Measurements from ENCODE around the gene BPTF. TPM values are rescaled to one million over a fixed set of nuclear protein-coding genes. Genes with fewer than 3 reads are reported as not detected.
A peak's percentile ranks its signal among the peaks of the same experiment; 100 is the strongest.
"Not testable (repeated sequence)": the region's sequence is repeated elsewhere in the genome, so short reads cannot be mapped to it uniquely, and the experiment has no call there.

Gene BPTF
- polyA plus RNA-seq, 3 donors, result 122 to 127 (median 123) TPM

GRCh38 chr17:67855504-67856324, 30.4 kb downstream of the BPTF start:
- no peak for DNase-seq (ENCODE audit: extremely low read depth in 1 of 11, low read depth in 9 of 11, low spot score in 4 of 11)

- not testable (repeated sequence) for DNase-seq (ENCODE audit: extremely low read depth in 1 of 11, low read depth in 9 of 11, low spot score in 4 of 11)
Observed at GRCh38 chr17:67856402-67856801, 31.1 kb downstream of the BPTF start.

DNA sequence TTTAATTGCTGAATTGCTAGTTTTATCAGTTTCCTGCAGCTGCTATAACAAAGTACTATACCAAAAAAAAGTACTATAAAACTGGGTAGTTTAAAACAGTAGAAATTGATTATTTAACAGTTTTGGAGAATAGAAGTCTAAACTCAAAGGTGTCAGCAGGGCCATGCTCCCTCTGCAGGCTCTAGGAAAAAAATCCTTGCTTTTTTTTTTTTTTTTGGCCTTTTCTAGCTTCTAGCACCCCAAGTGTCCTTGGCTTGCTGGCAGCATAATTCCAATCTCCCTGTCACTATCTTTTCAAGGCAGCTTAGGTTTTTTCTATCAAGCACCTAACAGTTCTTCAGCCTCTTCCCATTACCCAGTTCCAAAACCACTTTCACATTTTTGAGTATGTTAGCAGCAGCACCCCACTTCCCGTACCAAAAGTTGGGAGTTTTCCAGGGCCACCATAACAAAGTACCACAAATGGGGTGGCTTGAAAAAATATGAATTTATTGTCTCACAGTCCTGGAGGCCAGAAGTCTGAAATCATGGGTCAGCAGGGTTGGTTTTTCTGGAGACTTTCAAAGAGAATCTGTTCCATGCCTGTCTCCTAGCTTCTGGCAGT, 37.4 kb downstream of the BPTF start:
- DNase-seq (ENCODE audit: extremely low read depth in 1 of 11, low read depth in 9 of 11, low spot score in 4 of 11), result no peak

DNA sequence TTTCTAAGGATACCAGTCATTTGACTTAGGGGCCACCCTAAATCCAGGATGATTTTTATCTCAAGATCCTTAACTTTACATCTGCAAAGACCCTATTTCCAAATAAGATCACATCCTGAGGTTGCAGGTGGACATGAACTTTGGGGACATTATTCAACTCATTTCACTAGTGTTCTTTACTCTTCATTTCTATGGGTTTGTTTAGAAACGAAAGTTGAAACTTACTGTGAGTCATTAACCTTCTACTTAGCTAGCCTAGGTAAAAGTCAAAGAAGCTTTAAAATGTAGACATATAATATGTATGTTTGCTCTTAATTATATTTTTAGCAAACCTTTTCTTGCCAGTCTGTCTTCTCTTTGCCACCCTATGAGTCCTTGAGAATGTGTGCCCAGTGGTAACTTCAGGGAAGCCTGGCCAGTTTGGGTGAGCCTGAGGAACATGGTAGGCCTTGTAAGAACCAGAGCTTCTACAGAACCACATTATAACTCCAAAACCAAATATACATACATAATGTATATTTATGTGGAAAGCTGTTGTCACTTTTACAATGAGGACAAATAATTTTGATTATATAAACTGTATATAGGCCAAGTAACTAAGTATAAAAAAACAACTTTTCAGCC, 38.4 kb downstream of the BPTF start:
- no peak for DNase-seq (ENCODE audit: extremely low read depth in 1 of 11, low read depth in 9 of 11, low spot score in 4 of 11)

DNA sequence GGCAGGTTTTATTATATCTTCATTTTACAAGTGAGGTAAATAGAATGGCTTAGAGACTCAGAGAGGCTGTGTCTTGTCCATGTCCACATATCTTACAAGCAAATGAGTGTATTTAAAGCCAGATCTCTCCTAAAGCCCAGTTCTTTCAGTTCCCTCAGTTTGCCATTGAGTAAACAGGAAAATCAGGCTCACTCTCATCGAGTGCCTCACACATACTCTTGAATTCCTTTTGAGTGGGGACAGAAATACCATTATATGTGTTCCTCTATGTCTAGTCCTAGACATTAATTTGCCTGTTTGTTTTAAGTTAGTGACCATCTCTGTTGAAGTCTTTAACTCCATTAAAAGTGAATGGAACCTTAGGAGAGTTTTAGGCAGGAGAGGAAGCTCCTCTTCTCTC, 40.1 kb downstream of the BPTF start:
- no peak for DNase-seq (ENCODE audit: extremely low read depth in 1 of 11, low read depth in 9 of 11, low spot score in 4 of 11)

DNA sequence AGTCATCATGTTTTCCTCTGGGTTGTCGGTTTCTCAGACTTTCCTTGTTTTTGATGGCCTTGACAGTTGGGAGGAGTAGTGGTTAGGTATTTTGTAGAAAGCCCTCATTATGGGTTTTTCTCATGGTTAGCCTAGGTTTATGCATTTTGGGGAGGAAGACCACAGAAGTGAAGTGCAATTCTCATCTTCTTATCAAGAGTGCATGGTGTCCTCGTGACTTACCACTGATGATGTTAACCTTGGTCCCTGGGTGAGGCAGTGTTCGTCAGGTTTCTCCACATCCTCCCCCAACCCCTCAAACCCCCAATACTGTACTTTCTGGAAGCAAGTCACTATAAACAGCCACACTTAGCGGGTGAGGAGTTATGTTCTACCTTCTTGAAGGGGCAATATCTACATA, 42.3 kb downstream of the BPTF start:
- DNase-seq (ENCODE audit: extremely low read depth in 1 of 11, low read depth in 9 of 11, low spot score in 4 of 11), result no peak

DNA sequence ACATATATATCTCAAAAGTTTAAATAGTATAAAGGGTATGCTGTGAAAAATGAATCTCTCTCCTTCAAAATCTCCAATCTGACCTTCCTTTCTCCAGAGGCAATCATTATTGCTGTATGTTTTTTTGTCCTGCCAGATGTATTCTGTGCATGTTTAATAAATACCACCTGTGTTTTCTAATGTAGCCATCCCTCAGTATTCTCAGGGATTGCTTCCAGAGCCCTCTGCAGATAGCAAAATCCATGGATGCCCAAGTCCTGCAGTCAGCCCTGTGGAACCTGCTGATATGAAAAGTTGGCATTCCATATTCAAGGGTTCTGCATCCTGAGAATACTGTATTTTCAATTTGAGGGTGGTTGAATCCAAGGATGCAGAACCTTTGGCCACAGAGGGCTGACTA, 42.9 kb downstream of the BPTF start:
- DNase-seq (ENCODE audit: extremely low read depth in 1 of 11, low read depth in 9 of 11, low spot score in 4 of 11), result no peak

DNA sequence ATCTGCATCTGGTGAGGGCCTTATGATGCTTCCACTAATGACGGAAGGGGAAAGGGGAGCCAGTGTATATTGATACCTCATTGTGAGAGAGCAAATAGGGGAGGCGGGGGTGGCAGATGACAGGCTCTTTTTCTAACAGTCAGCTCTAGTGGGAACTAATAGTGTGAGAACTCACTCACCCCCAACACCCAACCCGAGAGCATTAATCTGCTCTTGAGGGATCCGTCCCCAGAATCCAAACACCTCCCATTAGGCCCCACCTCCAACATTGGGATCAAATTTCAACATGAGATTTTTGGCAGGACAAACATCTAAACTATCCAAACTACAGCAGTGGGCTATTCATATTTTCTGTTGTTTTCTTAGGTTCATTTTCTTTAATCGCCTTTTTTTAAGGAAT, 54.4 kb downstream of the BPTF start:
- no peak for DNase-seq (ENCODE audit: extremely low read depth in 1 of 11, low read depth in 9 of 11, low spot score in 4 of 11)

DNA sequence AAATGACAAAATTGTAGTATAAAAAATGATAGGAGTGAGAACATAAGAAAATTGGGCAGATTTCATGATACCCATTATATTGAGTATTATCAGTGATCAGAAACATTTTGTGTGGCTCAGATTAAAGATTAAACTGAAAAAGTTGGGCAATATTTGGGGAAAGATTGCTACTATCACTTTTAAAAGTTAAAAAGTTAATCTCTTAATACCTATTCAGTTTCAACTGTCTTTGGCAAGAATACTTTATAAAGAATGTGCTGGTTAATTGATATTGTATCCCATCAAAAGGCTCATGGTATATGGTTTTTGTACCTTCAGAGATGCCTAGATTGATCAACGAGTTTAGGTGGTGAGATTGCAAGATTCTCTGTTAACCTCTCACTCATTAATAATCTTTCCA, 55.8 kb downstream of the BPTF start:
- no peak for DNase-seq (ENCODE audit: extremely low read depth in 1 of 11, low read depth in 9 of 11, low spot score in 4 of 11)

DNA sequence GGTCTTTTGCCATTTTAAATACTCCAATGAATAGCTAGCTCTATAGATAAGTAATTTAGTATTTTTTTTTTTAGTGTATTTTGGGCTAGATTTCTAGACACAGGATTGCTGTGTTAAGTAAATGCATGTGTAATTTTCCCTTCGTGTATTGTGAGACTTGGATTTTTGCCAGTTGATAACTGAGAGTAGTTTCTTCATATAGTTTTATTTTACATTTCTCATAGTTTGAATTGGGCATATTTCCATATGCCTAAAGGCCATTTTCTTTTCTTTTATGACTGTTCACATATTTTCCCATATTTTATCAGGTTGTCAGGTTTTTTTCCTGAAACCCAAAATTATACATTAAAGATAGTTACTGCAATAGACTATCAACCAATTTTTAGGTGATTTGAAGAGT, 59.4 kb downstream of the BPTF start:
- DNase-seq (ENCODE audit: extremely low read depth in 1 of 11, low read depth in 9 of 11, low spot score in 4 of 11), result no peak

DNA sequence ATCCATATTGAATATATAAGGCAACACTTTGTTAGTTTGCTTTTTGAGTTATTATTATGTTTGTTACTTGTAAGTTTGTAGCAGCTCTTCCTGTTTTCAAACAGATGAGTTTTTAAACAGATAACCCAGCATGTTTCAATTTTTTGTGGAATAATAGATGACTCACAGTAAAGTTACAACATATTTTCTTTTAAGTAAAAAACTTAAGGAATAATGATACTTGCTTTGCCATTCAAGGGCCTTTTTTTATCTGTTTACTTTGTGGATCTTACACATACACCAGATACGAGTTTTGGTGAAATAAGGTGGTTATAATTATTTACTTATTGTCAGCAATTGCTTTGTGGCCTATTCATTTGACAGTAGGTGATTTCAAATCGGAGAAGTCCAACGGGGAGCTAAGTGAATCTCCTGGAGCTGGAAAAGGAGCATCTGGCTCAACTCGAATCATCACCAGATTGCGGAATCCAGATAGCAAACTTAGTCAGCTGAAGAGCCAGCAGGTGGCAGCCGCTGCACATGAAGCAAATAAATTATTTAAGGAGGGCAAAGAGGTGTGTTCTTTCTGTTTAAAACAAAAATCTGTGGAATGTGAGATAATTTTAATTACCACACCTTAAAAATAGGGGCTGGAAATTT, 66.3 kb downstream of the BPTF start:
- no peak for DNase-seq (ENCODE audit: extremely low read depth in 1 of 11, low read depth in 9 of 11, low spot score in 4 of 11)

DNA sequence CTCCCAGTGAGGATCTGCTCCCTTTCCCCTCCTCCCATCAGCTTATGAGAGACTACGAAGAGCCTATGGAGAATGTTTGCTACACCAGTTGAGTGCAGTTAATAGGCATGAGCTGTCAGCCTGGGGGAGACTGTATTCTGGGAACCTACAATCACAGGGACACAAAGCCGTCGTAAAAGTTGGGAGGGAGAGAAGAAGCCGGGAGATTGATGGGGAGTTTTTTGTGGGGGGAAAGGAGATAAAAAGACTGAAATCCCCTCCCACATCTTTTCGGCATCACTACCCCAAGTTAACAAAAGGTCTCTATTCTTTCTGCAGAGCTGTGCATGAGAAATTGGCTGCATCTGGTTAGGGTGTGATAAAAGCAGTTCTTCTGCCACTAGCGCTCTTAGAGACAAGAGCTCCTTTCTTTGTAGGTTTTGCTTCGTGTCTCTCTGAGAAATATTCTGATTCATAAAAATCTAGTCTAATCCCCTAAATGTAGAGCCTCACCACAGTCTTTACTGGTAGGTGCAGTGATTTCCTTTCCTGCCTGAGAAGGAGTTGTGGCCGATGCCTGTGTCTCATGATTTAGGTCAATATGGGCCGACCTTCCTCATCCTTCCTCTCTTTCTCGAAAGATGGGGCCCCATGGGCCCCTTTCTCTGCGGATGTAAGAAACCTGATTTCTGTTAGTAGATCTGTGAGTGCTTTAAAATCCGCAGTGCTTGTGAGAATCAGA, 77.4 kb downstream of the BPTF start:
- peak in 2 of 11 donors; percentile 7 for DNase-seq (ENCODE audit: extremely low read depth in 1 of 11, low read depth in 9 of 11, low spot score in 4 of 11)

- DNase-seq (ENCODE audit: extremely low read depth in 1 of 11, low read depth in 9 of 11, low spot score in 4 of 11), result not testable (repeated sequence)
Observed at GRCh38 chr17:67905298-67905697, 80.0 kb downstream of the BPTF start.

DNA sequence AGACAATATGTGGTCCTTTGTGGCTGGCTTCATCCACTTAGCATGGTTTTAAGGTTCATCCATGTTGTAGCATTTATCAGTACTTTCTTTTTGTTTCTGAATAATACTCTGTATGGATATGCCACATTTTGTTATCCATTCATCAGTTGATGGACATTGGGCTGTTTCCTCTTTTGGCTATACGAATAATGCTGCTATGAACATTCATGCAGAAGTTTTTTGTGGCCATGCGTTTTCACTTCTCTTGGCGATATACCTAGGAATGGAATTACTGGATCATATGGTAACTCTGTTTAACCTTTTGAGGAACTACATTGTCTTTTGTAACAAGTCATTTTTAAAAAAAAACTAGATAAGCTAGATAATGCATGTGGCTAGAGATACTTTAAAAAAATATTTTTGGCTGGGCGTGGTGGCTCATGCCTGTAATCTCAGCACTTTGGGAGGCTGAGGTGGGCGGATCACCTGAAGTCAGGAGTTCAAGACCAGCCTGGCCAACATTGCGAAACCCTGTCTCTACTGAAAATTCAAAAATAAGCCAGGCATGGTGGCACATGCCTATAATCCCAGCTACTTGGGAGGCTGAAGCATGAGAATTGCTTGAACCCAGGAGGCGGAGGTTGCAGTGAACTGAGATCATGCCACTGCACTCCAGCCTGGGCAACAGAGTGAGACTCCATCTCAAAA, 85.0 kb downstream of the BPTF start:
- DNase-seq (ENCODE audit: extremely low read depth in 1 of 11, low read depth in 9 of 11, low spot score in 4 of 11), result not testable (repeated sequence)

DNA sequence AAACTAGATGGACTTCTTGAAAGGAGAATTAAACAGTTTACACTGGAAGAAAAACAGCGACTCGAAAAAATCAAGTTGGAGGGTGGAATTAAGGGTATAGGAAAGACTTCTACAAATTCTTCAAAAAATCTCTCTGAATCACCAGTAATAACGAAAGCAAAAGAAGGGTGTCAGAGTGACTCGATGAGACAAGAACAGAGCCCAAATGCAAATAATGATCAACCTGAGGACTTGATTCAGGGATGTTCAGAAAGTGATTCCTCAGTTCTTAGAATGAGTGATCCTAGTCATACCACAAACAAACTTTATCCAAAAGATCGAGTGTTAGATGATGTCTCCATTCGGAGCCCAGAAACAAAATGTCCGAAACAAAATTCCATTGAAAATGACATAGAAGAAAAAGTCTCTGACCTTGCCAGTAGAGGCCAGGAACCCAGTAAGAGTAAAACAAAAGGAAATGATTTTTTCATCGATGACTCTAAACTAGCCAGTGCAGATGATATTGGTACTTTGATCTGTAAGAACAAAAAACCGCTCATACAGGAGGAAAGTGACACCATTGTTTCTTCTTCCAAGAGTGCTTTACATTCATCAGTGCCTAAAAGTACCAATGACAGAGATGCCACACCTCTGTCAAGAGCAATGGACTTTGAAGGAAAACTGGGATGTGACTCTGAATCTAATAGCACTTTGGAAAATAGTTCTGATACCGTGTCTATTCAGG, 85.9 kb downstream of the BPTF start:
- no peak for DNase-seq (ENCODE audit: extremely low read depth in 1 of 11, low read depth in 9 of 11, low spot score in 4 of 11)

GRCh38 chr17:67912088-67912487, 86.8 kb downstream of the BPTF start:
- no peak for DNase-seq (ENCODE audit: extremely low read depth in 1 of 11, low read depth in 9 of 11, low spot score in 4 of 11)

DNA sequence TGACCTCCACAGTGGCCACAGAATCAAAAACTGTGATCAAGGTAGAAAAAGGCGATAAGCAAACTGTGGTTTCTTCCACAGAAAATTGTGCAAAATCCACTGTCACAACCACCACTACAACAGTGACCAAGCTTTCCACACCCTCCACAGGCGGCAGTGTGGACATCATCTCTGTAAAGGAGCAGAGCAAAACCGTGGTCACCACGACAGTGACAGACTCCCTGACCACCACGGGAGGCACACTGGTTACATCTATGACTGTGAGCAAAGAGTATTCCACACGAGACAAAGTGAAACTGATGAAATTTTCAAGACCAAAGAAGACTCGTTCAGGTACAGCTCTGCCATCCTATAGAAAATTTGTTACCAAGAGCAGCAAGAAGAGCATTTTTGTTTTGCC, 87.4 kb downstream of the BPTF start:
- no peak for DNase-seq (ENCODE audit: extremely low read depth in 1 of 11, low read depth in 9 of 11, low spot score in 4 of 11)

GRCh38 chr17:67920212-67920611, 94.9 kb downstream of the BPTF start:
- no peak for DNase-seq (ENCODE audit: extremely low read depth in 1 of 11, low read depth in 9 of 11, low spot score in 4 of 11)

Measured in renal cortex interstitium (tissue), 11 donors.